ENCODE measurements around the gene ZNF266. TPM values are rescaled to one million over a fixed set of nuclear protein-coding genes. Genes with fewer than 3 reads are reported as not detected.

The ZNF266 gene
- total RNA-seq (10 to 100 TPM; 15.4 to 16.2 TPM), polyA plus RNA-seq (ENCODE audit: insufficient read length in 6 of 6) (10 to 100 TPM; 31.1 to 97.1 (median 55.1) TPM)
- long read RNA-seq, donor 1, partial matches to known transcripts: 0 of 3 reads
- long read RNA-seq, donor 1, other reads (novel, unspliced or antisense): 0 of 3 reads
- long read RNA-seq, donor 2, partial matches to known transcripts: 0 of 4 reads
- long read RNA-seq, donor 2, other reads (novel, unspliced or antisense): 0 of 4 reads
- long read RNA-seq, donor 3, partial matches to known transcripts: 0 of 1 reads
- long read RNA-seq, donor 3, other reads (novel, unspliced or antisense): 0 of 1 reads
- long read RNA-seq, donor 4, partial matches to known transcripts: 0 of 2 reads
- long read RNA-seq, donor 4, other reads (novel, unspliced or antisense): 2 of 2 reads
- long read RNA-seq, donor 5, partial matches to known transcripts: 0 of 1 reads
- long read RNA-seq, donor 5, other reads (novel, unspliced or antisense): 0 of 1 reads
- long read RNA-seq, donor 6, partial matches to known transcripts: 0 of 1 reads
- long read RNA-seq, donor 6, other reads (novel, unspliced or antisense): 0 of 1 reads
- long read RNA-seq, donor 7, partial matches to known transcripts: 0 of 2 reads
- long read RNA-seq, donor 7, other reads (novel, unspliced or antisense): 0 of 2 reads
- long read RNA-seq, donor 8, partial matches to known transcripts: 0 of 2 reads
- long read RNA-seq, donor 8, other reads (novel, unspliced or antisense): 0 of 2 reads
- long read RNA-seq, donor 9: 0 reads
- long read RNA-seq, donor 10, partial matches to known transcripts: 1 of 1 reads
- long read RNA-seq, donor 10, other reads (novel, unspliced or antisense): 0 of 1 reads
- long read RNA-seq, donor 11: 0 reads
- long read RNA-seq, donor 12: 0 reads

DNA sequence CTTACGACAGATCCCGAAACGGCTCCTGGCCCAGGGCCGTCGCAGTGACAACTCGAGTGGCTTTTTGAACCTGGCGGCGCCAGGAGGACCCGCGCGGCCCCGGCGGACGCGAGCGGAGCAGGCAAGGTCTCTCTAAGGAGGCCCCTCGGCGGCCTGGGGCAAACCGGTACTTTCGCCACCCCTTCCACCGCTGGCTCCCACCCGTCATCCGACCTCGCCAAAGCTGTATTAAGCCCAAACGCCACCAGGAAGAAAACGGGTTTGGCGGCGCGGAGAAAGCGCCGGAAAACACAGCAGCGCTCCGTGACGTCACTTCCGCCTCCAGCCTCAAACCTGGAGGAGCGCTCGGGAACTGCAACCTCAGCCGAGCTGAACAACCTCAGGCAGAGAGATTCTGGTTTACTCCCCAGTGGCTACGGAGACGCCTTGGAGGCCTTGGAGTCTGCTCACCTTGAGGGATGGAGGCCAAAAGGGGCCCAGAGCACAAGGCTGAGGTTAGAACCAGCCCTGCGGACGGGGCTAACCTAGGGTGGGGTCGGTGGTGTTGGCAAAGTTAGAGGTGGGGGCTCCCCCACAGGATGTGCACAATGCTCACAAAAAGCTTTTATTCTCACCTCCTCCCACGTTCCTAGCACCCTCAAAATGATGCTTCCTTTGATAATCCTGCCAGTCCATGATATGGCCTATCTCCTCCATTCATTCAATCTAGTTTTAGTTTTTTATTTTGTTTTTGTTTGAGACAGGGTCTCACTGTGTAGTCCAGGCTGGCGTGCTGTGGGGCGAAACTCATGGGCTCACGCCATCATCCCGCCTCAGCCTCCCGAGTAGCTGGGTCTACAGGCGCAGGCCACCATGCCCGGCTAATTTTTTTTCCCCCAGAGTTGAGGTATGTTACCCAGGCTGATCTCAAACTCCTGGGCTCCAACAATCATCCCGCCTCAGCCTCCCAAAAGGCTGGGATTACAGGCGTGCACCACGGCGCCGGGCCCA, at the start of gene ZNF266:
Gene ZNF266 (minus strand): TSS at position 295 of the 990 bp plus-strand sequence. CDS start 15,484 bp downstream, outside the sequence.
- TF ChIP-seq, protein P1, sequence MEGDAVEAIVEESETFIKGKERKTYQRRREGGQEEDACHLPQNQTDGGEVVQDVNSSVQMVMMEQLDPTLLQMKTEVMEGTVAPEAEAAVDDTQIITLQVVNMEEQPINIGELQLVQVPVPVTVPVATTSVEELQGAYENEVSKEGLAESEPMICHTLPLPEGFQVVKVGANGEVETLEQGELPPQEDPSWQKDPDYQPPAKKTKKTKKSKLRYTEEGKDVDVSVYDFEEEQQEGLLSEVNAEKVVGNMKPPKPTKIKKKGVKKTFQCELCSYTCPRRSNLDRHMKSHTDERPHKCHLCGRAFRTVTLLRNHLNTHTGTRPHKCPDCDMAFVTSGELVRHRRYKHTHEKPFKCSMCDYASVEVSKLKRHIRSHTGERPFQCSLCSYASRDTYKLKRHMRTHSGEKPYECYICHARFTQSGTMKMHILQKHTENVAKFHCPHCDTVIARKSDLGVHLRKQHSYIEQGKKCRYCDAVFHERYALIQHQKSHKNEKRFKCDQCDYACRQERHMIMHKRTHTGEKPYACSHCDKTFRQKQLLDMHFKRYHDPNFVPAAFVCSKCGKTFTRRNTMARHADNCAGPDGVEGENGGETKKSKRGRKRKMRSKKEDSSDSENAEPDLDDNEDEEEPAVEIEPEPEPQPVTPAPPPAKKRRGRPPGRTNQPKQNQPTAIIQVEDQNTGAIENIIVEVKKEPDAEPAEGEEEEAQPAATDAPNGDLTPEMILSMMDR (IDR thresholded peaks at IDR 0.05): peak; percentile 86 to 93
- Histone ChIP-seq H3K27ac (peak within 1 kb of the TSS; percentile 87 to 94), H3K4me3 (peak within 1 kb of the TSS; percentile 78 to 84), H3K4me1 (peaks cover 0 to 24% of the 10 kb centered on the region in 2 donors), H3K27me3 (no peaks in the 10 kb centered on the region), H3K36me3 (peaks cover 3 to 27% of the 10 kb centered on the region in 2 donors), H3K9me3 (peaks cover 0 to 16% of the 10 kb centered on the region in 2 donors)
- DNase-seq: peak; percentile 91 to 95 (median 94)
- peak; percentile 98 for ATAC-seq
- intact Hi-C loops (cut with DNase I): no loop called here

DNA sequence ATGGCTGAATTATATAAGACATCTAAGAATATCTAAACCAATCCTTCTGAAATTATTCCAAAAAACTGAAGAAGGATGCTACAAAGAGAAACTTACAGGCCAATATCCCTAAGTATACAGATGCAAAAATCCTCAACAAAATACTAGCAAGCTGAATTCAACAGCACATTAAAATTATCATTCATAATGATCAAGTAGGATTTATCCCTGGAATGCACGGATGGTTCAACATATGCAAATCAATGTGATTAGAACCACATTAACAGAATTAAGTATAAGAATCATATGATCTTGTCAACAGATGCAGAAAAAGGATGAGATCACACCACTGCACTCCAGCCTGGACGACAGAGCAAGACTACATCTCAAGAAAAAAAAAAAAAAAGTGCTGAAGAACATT, 49.8 kb upstream of the ZNF266 start:
- TF ChIP-seq, protein P1 (IDR thresholded peaks at IDR 0.05): no peak
- H3K9me3 ChIP-seq: peaks cover 9 to 82% of the 10 kb centered on the region in 2 donors
- DNase-seq: no peak
- H3K27ac ChIP-seq: no peak overlapping the region
- H3K4me1 ChIP-seq: no peaks in the 10 kb centered on the region
- H3K27me3 ChIP-seq: no peaks in the 10 kb centered on the region
- ATAC-seq: no peak
- no peaks in the 10 kb centered on the region for H3K36me3 ChIP-seq
- intact Hi-C loops (cut with DNase I): no loop called here
- no peak overlapping the region for H3K4me3 ChIP-seq

DNA sequence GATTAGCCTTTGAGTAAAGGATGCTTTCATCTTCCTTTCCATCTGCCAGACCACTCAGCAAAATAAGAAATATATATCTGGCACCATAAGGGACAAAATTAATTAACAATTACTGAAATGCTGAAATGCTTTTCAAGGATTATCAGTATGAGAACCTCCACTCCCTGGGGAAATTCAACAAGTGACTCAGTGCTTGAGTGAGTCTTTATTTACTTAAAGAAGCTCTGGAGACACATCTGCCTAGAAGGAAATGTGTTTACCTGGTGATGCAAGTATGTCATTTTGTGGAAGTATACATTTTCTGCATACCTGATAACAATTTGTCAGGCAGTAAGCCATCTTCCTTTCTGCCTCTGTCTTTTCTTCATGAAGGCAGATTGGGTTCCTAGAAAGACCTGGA, 39.6 kb upstream of the ZNF266 start:
- DNase-seq (no peak), ATAC-seq (no peak)
- H3K27ac ChIP-seq: no peak overlapping the region
- peaks cover 6 to 75% of the 10 kb centered on the region in 2 donors for H3K9me3 ChIP-seq
- no peaks in the 10 kb centered on the region for H3K4me1 ChIP-seq
- H3K27me3 ChIP-seq: no peaks in the 10 kb centered on the region
- intact Hi-C loops (cut with DNase I): no loop called here
- TF ChIP-seq, protein P1 (IDR thresholded peaks at IDR 0.05): no peak
- no peak overlapping the region for H3K4me3 ChIP-seq
- H3K36me3 ChIP-seq: no peaks in the 10 kb centered on the region

DNA sequence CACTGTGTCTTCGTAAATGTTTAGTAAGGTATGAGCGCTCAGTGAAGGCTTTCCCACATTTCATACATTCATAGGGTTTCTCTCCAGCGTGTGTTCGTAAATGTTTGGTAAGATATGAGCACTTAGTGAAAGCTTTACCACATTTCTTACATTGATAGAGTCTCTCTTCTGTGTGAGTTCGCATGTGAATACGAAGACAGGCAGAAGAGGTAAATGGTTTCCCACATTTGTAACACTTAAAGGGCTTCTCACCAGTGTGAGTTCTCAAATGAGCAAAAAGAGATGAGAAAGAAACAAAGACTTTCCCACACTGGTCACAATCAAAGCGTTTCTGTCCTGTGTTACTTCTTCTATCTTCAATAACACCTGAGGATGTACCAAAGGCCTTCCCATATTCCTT, 31.8 kb upstream of the ZNF266 start:
- Histone ChIP-seq H3K9me3 (peaks cover 4 to 93% of the 10 kb centered on the region in 2 donors), H3K27ac (no peak overlapping the region), H3K27me3 (no peaks in the 10 kb centered on the region), H3K4me1 (no peaks in the 10 kb centered on the region), H3K36me3 (peaks cover 0 to 3% of the 10 kb centered on the region in 2 donors), H3K4me3 (no peak overlapping the region)
- intact Hi-C loops (cut with DNase I): no loop called here
- DNase-seq (no peak), ATAC-seq (no peak)
- TF ChIP-seq, protein P1 (IDR thresholded peaks at IDR 0.05): no peak

All from left lung (tissue), 14 donors.